ENCODE data around the gene ROS1.

- TF ChIP-seq CTCF (IDR thresholded peaks at IDR 0.05; ENCODE audit: low read length) (no peak), EZH2 (IDR thresholded peaks at IDR 0.05; ENCODE audit: borderline replicate concordance, low read length) (no peak)
These were observed 33.7 kb downstream of the ROS1 start for GRCh38 chr6:117391874-117392583.

Data from OCI-LY1 (cell line).